AG09319 (cell line): ENCODE measurements around the gene SMLR1.
A peak's percentile ranks its signal among the peaks of the same experiment; 100 is the strongest.

Experiments
- DNase-seq: peaks from one replicate; pipeline ENCODE4 v3.0.0-alpha.2; 2010; ENCODE audit warnings: low read depth; ENCODE audit errors: extremely low read depth
- CTCF ChIP-seq: IDR thresholded peaks from 2 replicates; pipeline ENCODE4 v1.5.1; 2011; ENCODE audit warnings: low read depth, mild to moderate bottlenecking, inconsistent platforms, low read length, moderate library complexity

Gene SMLR1

GRCh38 chr6:130873746-130874145 is 46.5 kb downstream of the SMLR1 start:
- DNase-seq, result no peak
- TF ChIP-seq CTCF, result no peak

GRCh38 chr6:130879826-130880225 is 52.6 kb downstream of the SMLR1 start:
- TF ChIP-seq CTCF, result no peak
- no peak for DNase-seq

- DNase-seq, result no peak
- TF ChIP-seq CTCF, result no peak
Measured at GRCh38 chr6:130882370-130882769, 55.2 kb downstream of the SMLR1 start.

GRCh38 chr6:130885392-130886192 is 58.4 kb downstream of the SMLR1 start:
- DNase-seq, result peak; percentile 61
- TF ChIP-seq CTCF, result peak; percentile 81
